Type B pancreatic cell (in vitro differentiated cells): ENCODE measurements around the gene KANSL1L. TPM values are rescaled to one million over a fixed set of nuclear protein-coding genes. Genes with fewer than 3 reads are reported as not detected.

Source experiments
- DNase-seq: peaks from one replicate; pipeline ENCODE4 v3.0.0; 2021; ENCODE audit warnings: mixed read lengths; ENCODE audit not compliant: unreplicated experiment; ENCODE audit errors: extremely low spot score
- H3K27ac Mint-ChIP-seq: 2 replicates; pipeline ENCODE4 v1.8.0; 2021; ENCODE audit warnings: mild to moderate bottlenecking, mixed read lengths
- H3K27me3 Mint-ChIP-seq: 2 replicates; pipeline ENCODE4 v1.8.0; 2021; ENCODE audit warnings: mixed read lengths
- H3K36me3 Mint-ChIP-seq: 2 replicates; pipeline ENCODE4 v1.8.0; 2021; ENCODE audit warnings: mixed read lengths
- H3K4me1 Mint-ChIP-seq: one replicate; pipeline ENCODE4 v1.8.0; 2021; ENCODE audit warnings: mixed read lengths; ENCODE audit not compliant: unreplicated experiment
- H3K4me3 Mint-ChIP-seq: 2 replicates; pipeline ENCODE4 v1.8.0; 2021; ENCODE audit warnings: mild to moderate bottlenecking, mixed read lengths
- H3K9me3 Mint-ChIP-seq: 2 replicates; pipeline ENCODE4 v1.8.0; 2021; ENCODE audit warnings: mixed read lengths
- CTCF ChIP-seq: fragments of 200-600 bp; sonication (generic); conservative IDR thresholded peaks from 2 replicates; pipeline ENCODE4 v1.5.0; 2021; ENCODE audit warnings: antibody characterized with exemption, mild to moderate bottlenecking
- total RNA-seq: library from RNA; stranded (reverse); gene quantifications from 2 replicates; pipeline ENCODE4 v1.2.1, GENCODE V29; 2021; ENCODE audit warnings: low replicate concordance

KANSL1L gene
- total RNA-seq, 1 donor from 2014 or later = 17.2 TPM

- Mint-ChIP-seq H3K27me3 (no peaks in the 10 kb centered on the region), H3K4me1 (no peaks in the 10 kb centered on the region), H3K4me3 (no peak overlapping the region), H3K27ac (no peak overlapping the region), H3K36me3 (no peaks in the 10 kb centered on the region), H3K9me3 (no peaks in the 10 kb centered on the region)
- DNase-seq = no peak
- no peak for TF ChIP-seq CTCF
These were observed 84.9 kb downstream of the KANSL1L start for GRCh38 chr2:210086292-210086691.

- TF ChIP-seq CTCF = peak; percentile 78
- Mint-ChIP-seq H3K27me3 (no peaks in the 10 kb centered on the region), H3K4me3 (no peak overlapping the region), H3K36me3 (no peaks in the 10 kb centered on the region), H3K27ac (no peak overlapping the region), H3K4me1 (no peaks in the 10 kb centered on the region), H3K9me3 (no peaks in the 10 kb centered on the region)
- no peak for DNase-seq
These were observed 98.2 kb downstream of the KANSL1L start for GRCh38 chr2:210072922-210073509.

DNA sequence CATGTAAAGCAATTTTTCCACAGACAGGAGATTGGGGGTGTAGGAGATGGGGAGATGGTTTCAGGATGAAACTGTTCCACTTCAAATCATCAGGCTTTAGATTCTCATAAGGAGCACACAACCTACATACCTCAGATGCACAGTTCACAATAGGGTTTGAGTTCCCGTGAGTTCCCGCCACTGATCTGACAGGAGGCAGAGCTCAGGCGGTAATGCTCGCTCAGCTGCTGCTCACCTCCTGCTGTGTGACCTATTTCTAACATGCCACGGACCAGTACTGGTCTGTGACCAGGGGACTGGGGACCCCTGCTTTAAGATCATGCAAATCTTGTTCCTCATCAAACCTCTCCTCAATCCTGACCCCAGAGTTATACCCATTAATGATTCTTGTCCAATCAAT is 98.7 kb downstream of the KANSL1L start:
- Mint-ChIP-seq H3K4me1 (no peaks in the 10 kb centered on the region), H3K9me3 (no peaks in the 10 kb centered on the region), H3K4me3 (no peak overlapping the region), H3K27ac (no peak overlapping the region), H3K36me3 (no peaks in the 10 kb centered on the region), H3K27me3 (no peaks in the 10 kb centered on the region)
- no peak for TF ChIP-seq CTCF
- DNase-seq = no peak

- H3K27me3 Mint-ChIP-seq = no peaks in the 10 kb centered on the region
- no peak for DNase-seq
- H3K27ac Mint-ChIP-seq = no peak overlapping the region
- H3K36me3 Mint-ChIP-seq = peaks cover 10% of the 10 kb centered on the region
- no peaks in the 10 kb centered on the region for H3K4me1 Mint-ChIP-seq
- no peaks in the 10 kb centered on the region for H3K9me3 Mint-ChIP-seq
- H3K4me3 Mint-ChIP-seq = no peak overlapping the region
- no peak for TF ChIP-seq CTCF
These were observed 107.9 kb downstream of the KANSL1L start for GRCh38 chr2:210063306-210063705.

DNA sequence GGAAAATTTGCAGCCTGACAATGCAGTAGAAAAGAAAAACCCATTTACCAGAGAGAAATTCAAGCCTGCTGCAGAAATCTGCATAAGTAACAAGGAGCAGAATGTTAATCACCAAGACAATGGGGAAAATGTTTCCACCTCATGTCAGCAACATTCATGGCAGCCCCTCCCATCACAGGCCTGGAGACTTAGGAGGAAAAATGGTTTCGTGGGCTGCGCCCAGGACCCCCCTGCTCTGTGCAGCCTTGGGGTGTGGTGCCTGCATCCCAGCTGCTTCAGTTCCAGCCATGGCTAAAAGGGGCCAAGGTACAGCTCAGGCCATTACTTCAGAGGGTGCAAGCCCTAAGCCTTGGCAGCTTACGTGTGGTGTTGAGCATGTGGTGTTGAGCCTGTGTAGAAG is 115.4 kb downstream of the KANSL1L start:
- H3K4me1 Mint-ChIP-seq = no peaks in the 10 kb centered on the region
- no peak overlapping the region for H3K4me3 Mint-ChIP-seq
- peaks cover 27% of the 10 kb centered on the region for H3K36me3 Mint-ChIP-seq
- H3K9me3 Mint-ChIP-seq = peaks cover 4% of the 10 kb centered on the region
- TF ChIP-seq CTCF = no peak
- no peak for DNase-seq
- no peaks in the 10 kb centered on the region for H3K27me3 Mint-ChIP-seq
- H3K27ac Mint-ChIP-seq = no peak overlapping the region

GRCh38 chr2:210054696-210055095 is 116.5 kb downstream of the KANSL1L start:
- no peak for DNase-seq
- TF ChIP-seq CTCF = no peak
- Mint-ChIP-seq H3K4me3 (no peak overlapping the region), H3K36me3 (peaks cover 30% of the 10 kb centered on the region), H3K9me3 (peaks cover 4% of the 10 kb centered on the region), H3K27me3 (no peaks in the 10 kb centered on the region), H3K27ac (no peak overlapping the region), H3K4me1 (no peaks in the 10 kb centered on the region)
